Endothelial cell of umbilical vein (primary cell): Measurements from ENCODE around the gene MYO1E. TPM values are rescaled to one million over a fixed set of nuclear protein-coding genes. Genes with fewer than 3 reads are reported as not detected.

ENCODE experiments used
- BruUV-seq: library from RNA; stranded (reverse); fragments of 400-500 nt; replicated peaks from 2 replicates; lab custom pipeline; 2021; lab: Mats Ljungman, UMichigan
- CTCF ChIA-PET: fragments of 300-600, 350-600 bp; sonication (Branson Sonifier 250); formaldehyde crosslinking; loops from one replicate; lab custom pipeline; 2021; ENCODE audit warnings: antibody characterized with exemption, inconsistent platforms; lab: Charles Lee
- POLR2A ChIA-PET: fragments of 300-600, 350-600 bp; sonication (Branson Sonifier 250); formaldehyde crosslinking; loops from one replicate; lab custom pipeline; 2021; ENCODE audit warnings: antibody characterized with exemption, inconsistent platforms; lab: Charles Lee
- DNase-seq: peaks from one replicate; pipeline ENCODE4 v3.0.0-alpha.2; 2011; ENCODE audit warnings: low read depth, low spot score
- FAIRE-seq: peaks from 2 replicates; lab custom pipeline; 2011; peaks lifted over from hg19 to GRCh38; lab: Jason Lieb, UNC
- H2AFZ ChIP-seq: 2 replicates; pipeline ENCODE4 v1.6.0; 2012; ENCODE audit warnings: low read depth, low read length, control low read depth, inconsistent platforms
- H3K27ac ChIP-seq: 2 replicates; pipeline ENCODE4 v1.5.1; 2011; ENCODE audit warnings: low read depth, mild to moderate bottlenecking, control low read depth, low read length, moderate library complexity; ENCODE audit not compliant: insufficient read depth
- H3K27me3 ChIP-seq, 2 experiments: 2 replicates each; pipeline versions ENCODE4 v1.6.0 to v1.6.1; 2011; ENCODE audit warnings: low read length in 2 of 2, mixed read lengths in 1 of 2; ENCODE audit not compliant: control insufficient read depth in 2 of 2, insufficient read depth in 2 of 2
- H3K36me3 ChIP-seq, 2 experiments: 2 replicates in 1 of 2; 3 replicates in 1 of 2; pipeline ENCODE4 v1.5.1; 2011; ENCODE audit warnings: low read length in 2 of 2, mild to moderate bottlenecking in 1 of 2, moderate library complexity in 1 of 2; ENCODE audit not compliant: control insufficient read depth in 2 of 2, insufficient read depth in 2 of 2; ENCODE audit errors: extremely low read depth in 1 of 2
- H3K4me1 ChIP-seq: 3 replicates; pipeline ENCODE4 v1.5.1; 2011; ENCODE audit warnings: mild to moderate bottlenecking, low read length; ENCODE audit not compliant: control insufficient read depth, insufficient read depth; ENCODE audit errors: extremely low read depth
- H3K4me2 ChIP-seq: 2 replicates; pipeline ENCODE4 v1.6.1; 2011; ENCODE audit warnings: low read length, control low read depth, mixed read lengths; ENCODE audit not compliant: insufficient read depth
- H3K4me3 ChIP-seq, 3 experiments: fragments of 200-600 bp in 1 of 3; sonication (generic), shearing (Covaris generic) in 1 of 3; replicated peaks in 1 of 3; 2 replicates each; pipeline ENCODE4 v1.5.1; 2011 to 2016; ENCODE audit warnings: control low read depth in 3 of 3, low read length in 3 of 3, mild to moderate bottlenecking in 2 of 3, inconsistent platforms in 1 of 3, low read depth in 1 of 3, moderate library complexity in 1 of 3; ENCODE audit not compliant: insufficient read depth in 1 of 3
- H3K79me2 ChIP-seq: 2 replicates; pipeline ENCODE4 v1.6.0; 2012; ENCODE audit warnings: low read length, inconsistent platforms; ENCODE audit not compliant: control insufficient read depth, insufficient read depth
- H3K9ac ChIP-seq: replicated peaks from 2 replicates; pipeline ENCODE3; 2011; ENCODE audit warnings: low read length, control low read depth; ENCODE audit not compliant: insufficient read depth; ENCODE audit errors: extremely low read depth
- H3K9me1 ChIP-seq: replicated peaks from 3 replicates; pipeline ENCODE4 v1.6.0; 2011; ENCODE audit warnings: mild to moderate bottlenecking, low read length; ENCODE audit not compliant: control insufficient read depth, insufficient read depth; ENCODE audit errors: extremely low read depth
- H3K9me3 ChIP-seq: replicated peaks from 2 replicates; pipeline ENCODE4 v1.5.1; 2012; ENCODE audit warnings: low read length, inconsistent platforms; ENCODE audit not compliant: control insufficient read depth, insufficient read depth
- H4K20me1 ChIP-seq: replicated peaks from 2 replicates; pipeline ENCODE3; 2011; ENCODE audit warnings: mild to moderate bottlenecking, low read length; ENCODE audit not compliant: control insufficient read depth, insufficient read depth; ENCODE audit errors: extremely low read depth
- CTCF ChIP-seq, 2 donors: IDR thresholded peaks; 1 replicate in 1 of 2; 2 replicates in 1 of 2; pipeline ENCODE4 v1.5.1; 2011; ENCODE audit warnings: low read length in 2 of 2, mild to moderate bottlenecking in 2 of 2, moderate library complexity in 2 of 2, control low read depth in 1 of 2, inconsistent platforms in 1 of 2, low read depth in 1 of 2; ENCODE audit not compliant: insufficient read depth in 1 of 2; ENCODE audit errors: extremely low read depth in 1 of 2
- EZH2 ChIP-seq: IDR thresholded peaks from 2 replicates; pipeline ENCODE4 v1.6.1; 2012; ENCODE audit warnings: borderline replicate concordance, low read depth, mild to moderate bottlenecking, moderate library complexity, low read length, inconsistent platforms; ENCODE audit not compliant: severe bottlenecking
- FOS ChIP-seq: IDR thresholded peaks from 2 replicates; pipeline ENCODE4 v1.6.1; 2011; ENCODE audit warnings: mild to moderate bottlenecking, low read length, moderate library complexity, borderline replicate concordance; ENCODE audit not compliant: insufficient read depth
- GATA2 ChIP-seq: IDR thresholded peaks from 2 replicates; pipeline ENCODE4 v1.7.0; 2011; ENCODE audit warnings: low read depth, mild to moderate bottlenecking, moderate library complexity, mixed read lengths, low read length; ENCODE audit not compliant: insufficient read length, insufficient read depth
- JUN ChIP-seq: IDR thresholded peaks from 2 replicates; pipeline ENCODE4 v1.6.1; 2011; ENCODE audit warnings: borderline replicate concordance, low read depth; ENCODE audit not compliant: insufficient read length, insufficient read depth
- MAX ChIP-seq: IDR thresholded peaks from 2 replicates; pipeline ENCODE4 v1.6.1; 2011; ENCODE audit not compliant: insufficient read depth, insufficient read length
- MYC ChIP-seq: IDR thresholded peaks from one replicate; pipeline ENCODE4 v1.6.1; 2011; ENCODE audit warnings: mild to moderate bottlenecking, low read depth, low read length
- POLR2A ChIP-seq: IDR thresholded peaks from 2 replicates; pipeline ENCODE4 v1.6.1; 2012; ENCODE audit warnings: low read depth, mild to moderate bottlenecking, control low read depth, low read length
- POLR2AphosphoS5 ChIP-seq: IDR thresholded peaks from 2 replicates; pipeline ENCODE4 v1.6.1; 2012; ENCODE audit warnings: low read depth, mild to moderate bottlenecking, control low read depth, low read length, moderate library complexity; ENCODE audit not compliant: insufficient read depth
- dilution Hi-C: fragments of 300-500 bp; cut with MboI; formaldehyde crosslinking; loops from one replicate; pipeline ENCODE4 v1.15.0; 2019; ENCODE audit warnings: low sequenced_read_pairs; ENCODE audit not compliant: extremely low pct_ligation_motif_present
- intact Hi-C: fragments of 100-400 bp; cut with micrococcal nuclease; formaldehyde crosslinking; loops from one replicate; pipeline ENCODE4 v1.10.0; 2022
- polyA plus RNA-seq, 4 experiments: library from polyadenylated mRNA; depleted of rRNA in 3 of 4; stranded (reverse) in 3 of 4; unstranded in 1 of 4; fragments of >200 nt; gene quantifications; 2 replicates each; pipeline versions ENCODE4 v1.2.1 to v1.2.3, GENCODE V29; 2011 to 2012; ENCODE audit warnings: missing spikeins in 1 of 4
- total RNA-seq: library from RNA; stranded (reverse); gene quantifications from 2 replicates; pipeline ENCODE4 v1.2.3, GENCODE V29; 2021

MYO1E gene
- total and polyA plus RNA-seq, 2 donors (not counting 3 experiments of a cell fraction or from before 2014, with no cell fraction given) = 31.6 to 218 TPM

- H3K9me1 ChIP-seq = no peaks in the 10 kb centered on the region
- BruUV-seq = no TSS peak
- H3K36me3 ChIP-seq = peaks cover 14 to 17% of the 10 kb centered on the region in 2 experiments
- no peaks in the 10 kb centered on the region for H3K79me2 ChIP-seq
- peak overlapping the region; percentile 45 for H3K27ac ChIP-seq
- H4K20me1 ChIP-seq = no peaks in the 10 kb centered on the region
- no peak overlapping the region for H3K4me3 ChIP-seq
- intact Hi-C loops (no loop called here), dilution Hi-C loops (no loop called here)
- H3K4me1 ChIP-seq = peaks cover 8% of the 10 kb centered on the region
- H3K9me3 ChIP-seq = no peaks in the 10 kb centered on the region
- ChIA-PET CTCF (interaction anchor here (1.4 kb wide), 1 partner anchor 24 kb away, joined by 3 read pairs; no protein-coding TSS in a partner anchor), POLR2A (no interaction called here)
- no peak for FAIRE-seq
- DNase-seq = no peak
- TF ChIP-seq CTCF (IDR thresholded peaks at IDR 0.05; ENCODE audit: extremely low read depth in 1 of 2, insufficient read depth in 1 of 2, low read depth in 1 of 2, low read length in 2 of 2) (no peak), FOS (no peak), GATA2 (no peak), POLR2AphosphoS5 (no peak), MAX (no peak), EZH2 (no peak), POLR2A (no peak), JUN (no peak), MYC (no peak)
- no peak overlapping the region for H3K9ac ChIP-seq
- H2AFZ ChIP-seq = no peak overlapping the region
- H3K27me3 ChIP-seq = no peaks in the 10 kb centered on the region
- H3K4me2 ChIP-seq = no peak overlapping the region
Observed at GRCh38 chr15:59200560-59200959, 172.1 kb downstream of the MYO1E start.
